SKM-1 (cell line): ENCODE data around the gene RNASE13.
A peak's percentile ranks its signal among the peaks of the same experiment; 100 is the strongest.

Source experiments
- DNase-seq: peaks from one replicate; lab custom pipeline; 2025; ENCODE audit not compliant: unreplicated experiment; lab: John Stamatoyannopoulos, UW

Gene RNASE13

GRCh38 chr14:21034707-21035106 is at the start of gene RNASE13:
Gene RNASE13, minus strand, starts transcription at chr14:21034807. Its CDS starts 519 bp downstream, at chr14:21034288.
- DNase-seq = no peak

- no peak for DNase-seq
These were observed 49.8 kb upstream of the RNASE13 start for GRCh38 chr14:21084396-21084795.

- no peak for DNase-seq
These were observed 49.1 kb upstream of the RNASE13 start for GRCh38 chr14:21083565-21084325.

- DNase-seq = no peak
These were observed 47.0 kb upstream of the RNASE13 start for GRCh38 chr14:21081521-21082142.

GRCh38 chr14:21078726-21079125 is 44.1 kb upstream of the RNASE13 start:
- no peak for DNase-seq

- DNase-seq = no peak
These were observed 43.7 kb upstream of the RNASE13 start for GRCh38 chr14:21078287-21078686.

GRCh38 chr14:21077672-21078071 is 43.1 kb upstream of the RNASE13 start:
- DNase-seq = no peak

- no peak for DNase-seq
These were observed 41.3 kb upstream of the RNASE13 start for GRCh38 chr14:21075719-21076437.

GRCh38 chr14:21074398-21075272 is 40.0 kb upstream of the RNASE13 start:
- DNase-seq = no peak

GRCh38 chr14:21073921-21074320 is 39.3 kb upstream of the RNASE13 start:
- no peak for DNase-seq

- no peak for DNase-seq
These were observed 38.3 kb upstream of the RNASE13 start for GRCh38 chr14:21072781-21073339.

- DNase-seq = peak; percentile 2
These were observed 37.4 kb upstream of the RNASE13 start for GRCh38 chr14:21072031-21072473.

GRCh38 chr14:21071225-21072030 is 36.8 kb upstream of the RNASE13 start:
- DNase-seq = peak; percentile 59

GRCh38 chr14:21070610-21071224 is 36.1 kb upstream of the RNASE13 start:
- DNase-seq = peak; percentile 7

- DNase-seq = no peak
These were observed 35.5 kb upstream of the RNASE13 start, which contains the start of gene ARHGEF40 for GRCh38 chr14:21070083-21070609. Gene ARHGEF40, plus strand, starts transcription at chr14:21070304. Its CDS starts 93 bp downstream, at chr14:21070397.

GRCh38 chr14:21069388-21070082 is 34.9 kb upstream of the RNASE13 start:
- no peak for DNase-seq

GRCh38 chr14:21068521-21069387 is 34.1 kb upstream of the RNASE13 start:
- peak; percentile 3 for DNase-seq
